ENCODE measurements around the gene SNX15. TPM values are rescaled to one million over a fixed set of nuclear protein-coding genes. Genes with fewer than 3 reads are reported as not detected.

Gene SNX15
- total RNA-seq, 2 donors from 2014 or later = 23.4 to 25.2 TPM

GRCh38 chr11:65067446-65067845, 40.2 kb downstream of the SNX15 start:
- intact Hi-C loops (cut with DNase I) = no loop called here
- H3K27ac ChIP-seq = no peak overlapping the region
- H3K36me3 ChIP-seq = no peaks in the 10 kb centered on the region
- H3K27me3 ChIP-seq (replicated peaks; ENCODE audit: insufficient read depth) = no peaks in the 10 kb centered on the region
- no peak for DNase-seq (ENCODE audit: low spot score)
- no peaks in the 10 kb centered on the region for H3K9me3 ChIP-seq
- H3K4me3 ChIP-seq = no peak overlapping the region
- no peaks in the 10 kb centered on the region for H3K4me1 ChIP-seq (replicated peaks)
- 83% methylated on average over 10 of the region's 10 CpGs for WGBS
- TF ChIP-seq POLR2A (IDR thresholded peaks at IDR 0.05) (no peak), POLR2AphosphoS5 (IDR thresholded peaks at IDR 0.05) (no peak), CTCF (IDR thresholded peaks at IDR 0.05) (no peak)

- no peak for DNase-seq (ENCODE audit: low spot score)
- Histone ChIP-seq H3K4me1 (replicated peaks) (no peaks in the 10 kb centered on the region), H3K9me3 (no peaks in the 10 kb centered on the region), H3K27ac (no peak overlapping the region), H3K27me3 (replicated peaks; ENCODE audit: insufficient read depth) (no peaks in the 10 kb centered on the region), H3K36me3 (no peaks in the 10 kb centered on the region), H3K4me3 (no peak overlapping the region)
- no peak for TF ChIP-seq POLR2A (IDR thresholded peaks at IDR 0.05)
- TF ChIP-seq CTCF (IDR thresholded peaks at IDR 0.05) = no peak
- no peak for TF ChIP-seq POLR2AphosphoS5 (IDR thresholded peaks at IDR 0.05)
- 56% methylated on average over 9 of the region's 9 CpGs for WGBS
- intact Hi-C loops (cut with DNase I) = no loop called here
Observed at GRCh38 chr11:65069217-65069616, 42.0 kb downstream of the SNX15 start.

GRCh38 chr11:65071907-65072630, 44.8 kb downstream of the SNX15 start:
- WGBS = 54% methylated on average over 4 of the region's 4 CpGs
- Histone ChIP-seq H3K4me3 (no peak overlapping the region), H3K36me3 (no peaks in the 10 kb centered on the region), H3K9me3 (no peaks in the 10 kb centered on the region), H3K4me1 (replicated peaks) (no peaks in the 10 kb centered on the region), H3K27me3 (replicated peaks; ENCODE audit: insufficient read depth) (no peaks in the 10 kb centered on the region), H3K27ac (no peak overlapping the region)
- DNase-seq (ENCODE audit: low spot score) = no peak
- intact Hi-C loops (cut with DNase I) = no loop called here
- TF ChIP-seq CTCF (IDR thresholded peaks at IDR 0.05) (no peak), POLR2AphosphoS5 (IDR thresholded peaks at IDR 0.05) (no peak), POLR2A (IDR thresholded peaks at IDR 0.05) (no peak)

GRCh38 chr11:65072631-65072966, 45.4 kb downstream of the SNX15 start:
- WGBS = 44% methylated on average over 1 of the region's 1 CpG
- H3K4me1 ChIP-seq (replicated peaks) = no peaks in the 10 kb centered on the region
- H3K27me3 ChIP-seq (replicated peaks; ENCODE audit: insufficient read depth) = no peaks in the 10 kb centered on the region
- H3K9me3 ChIP-seq = no peaks in the 10 kb centered on the region
- H3K27ac ChIP-seq = no peak overlapping the region
- no peaks in the 10 kb centered on the region for H3K36me3 ChIP-seq
- no peak overlapping the region for H3K4me3 ChIP-seq
- no peak for TF ChIP-seq POLR2AphosphoS5 (IDR thresholded peaks at IDR 0.05)
- no peak for TF ChIP-seq CTCF (IDR thresholded peaks at IDR 0.05)
- no peak for TF ChIP-seq POLR2A (IDR thresholded peaks at IDR 0.05)
- no peak for DNase-seq (ENCODE audit: low spot score)
- intact Hi-C loops (cut with DNase I) = no loop called here

DNA sequence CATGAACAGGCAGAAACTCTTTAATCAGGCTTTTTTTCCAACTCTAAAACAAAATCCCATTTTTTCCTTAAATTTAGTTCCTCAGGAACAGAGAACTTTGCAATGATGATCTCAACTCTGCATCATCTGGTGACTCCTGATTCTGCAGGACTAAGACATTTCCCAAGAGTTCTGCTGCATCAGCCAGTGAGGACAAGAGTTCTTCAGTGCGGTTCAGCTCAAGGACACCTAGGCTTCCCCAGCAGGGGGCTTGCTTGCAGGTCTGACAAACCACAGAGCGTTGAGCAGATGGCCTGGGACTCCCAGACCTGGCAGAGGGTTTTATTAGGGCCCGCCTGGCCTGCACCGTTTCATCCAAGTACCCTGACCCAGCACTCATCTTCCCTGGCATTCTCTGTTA, 50.2 kb downstream of the SNX15 start:
- H3K4me1 ChIP-seq (replicated peaks) = no peaks in the 10 kb centered on the region
- TF ChIP-seq POLR2A (IDR thresholded peaks at IDR 0.05) (no peak), POLR2AphosphoS5 (IDR thresholded peaks at IDR 0.05) (no peak), CTCF (IDR thresholded peaks at IDR 0.05) (no peak)

More for the DNA sequence above, 50.2 kb downstream of the SNX15 start:
- H3K27me3 ChIP-seq (replicated peaks; ENCODE audit: insufficient read depth) = no peaks in the 10 kb centered on the region
- H3K27ac ChIP-seq = no peak overlapping the region
- intact Hi-C loops (cut with DNase I) = no loop called here
- WGBS = 65% methylated on average over 4 of the region's 4 CpGs
- no peaks in the 10 kb centered on the region for H3K9me3 ChIP-seq
- H3K4me3 ChIP-seq = no peak overlapping the region
- no peaks in the 10 kb centered on the region for H3K36me3 ChIP-seq
- no peak for DNase-seq (ENCODE audit: low spot score)

Data from prostate gland (tissue), 2 donors.